ENCODE data around the gene TEX35.

TEX35 gene

DNA sequence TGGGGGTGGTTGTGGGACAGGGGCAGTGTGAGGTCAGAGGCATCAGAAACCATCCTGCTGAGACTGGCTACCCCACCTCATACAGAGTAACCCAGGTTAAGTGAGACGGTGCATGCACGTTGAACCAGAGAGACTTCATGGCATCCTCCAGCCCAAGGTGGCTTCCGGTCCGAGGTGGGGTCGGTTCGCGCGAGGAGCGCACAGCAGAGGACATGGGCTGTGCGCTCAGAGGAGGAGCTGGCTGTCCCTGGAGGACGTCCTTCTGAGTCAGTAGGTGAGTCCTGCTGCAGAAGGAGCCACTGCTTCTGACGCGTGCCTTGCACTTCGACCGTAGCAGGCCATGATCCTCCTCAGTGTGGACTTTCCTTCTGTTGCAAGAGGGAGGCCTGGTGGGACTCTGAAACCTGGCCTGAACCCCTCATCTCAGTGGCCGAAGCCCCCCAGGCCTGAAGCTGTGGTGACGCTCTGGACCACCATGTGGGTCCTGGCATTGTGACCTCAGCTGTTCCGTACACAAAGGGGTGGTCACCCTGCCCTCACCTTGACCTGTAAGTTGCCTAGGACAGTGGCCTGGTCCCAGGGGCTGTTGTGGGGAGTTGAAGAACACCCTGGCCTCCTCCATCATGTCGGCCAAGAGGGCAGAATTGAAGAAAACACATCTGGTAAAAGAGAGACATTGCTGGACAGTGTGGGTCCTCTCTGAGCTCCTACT lies at the start of gene TEX35:
Gene TEX35 (plus strand): TSS at position 544 of the 712 bp plus-strand sequence. CDS start 80 bp downstream, at position 624.
- no peak for DNase-seq (ENCODE audit: low spot score)
- TF ChIP-seq, protein P1, sequence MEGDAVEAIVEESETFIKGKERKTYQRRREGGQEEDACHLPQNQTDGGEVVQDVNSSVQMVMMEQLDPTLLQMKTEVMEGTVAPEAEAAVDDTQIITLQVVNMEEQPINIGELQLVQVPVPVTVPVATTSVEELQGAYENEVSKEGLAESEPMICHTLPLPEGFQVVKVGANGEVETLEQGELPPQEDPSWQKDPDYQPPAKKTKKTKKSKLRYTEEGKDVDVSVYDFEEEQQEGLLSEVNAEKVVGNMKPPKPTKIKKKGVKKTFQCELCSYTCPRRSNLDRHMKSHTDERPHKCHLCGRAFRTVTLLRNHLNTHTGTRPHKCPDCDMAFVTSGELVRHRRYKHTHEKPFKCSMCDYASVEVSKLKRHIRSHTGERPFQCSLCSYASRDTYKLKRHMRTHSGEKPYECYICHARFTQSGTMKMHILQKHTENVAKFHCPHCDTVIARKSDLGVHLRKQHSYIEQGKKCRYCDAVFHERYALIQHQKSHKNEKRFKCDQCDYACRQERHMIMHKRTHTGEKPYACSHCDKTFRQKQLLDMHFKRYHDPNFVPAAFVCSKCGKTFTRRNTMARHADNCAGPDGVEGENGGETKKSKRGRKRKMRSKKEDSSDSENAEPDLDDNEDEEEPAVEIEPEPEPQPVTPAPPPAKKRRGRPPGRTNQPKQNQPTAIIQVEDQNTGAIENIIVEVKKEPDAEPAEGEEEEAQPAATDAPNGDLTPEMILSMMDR (IDR thresholded peaks at IDR 0.05; ENCODE audit: borderline replicate concordance, control extremely low read depth, extremely low read depth, insufficient read depth, missing control alignments): no peak
- in situ Hi-C loops (cut with MboI; ENCODE audit: low sequenced_read_pairs, unreplicated experiment): no loop called here

DNA sequence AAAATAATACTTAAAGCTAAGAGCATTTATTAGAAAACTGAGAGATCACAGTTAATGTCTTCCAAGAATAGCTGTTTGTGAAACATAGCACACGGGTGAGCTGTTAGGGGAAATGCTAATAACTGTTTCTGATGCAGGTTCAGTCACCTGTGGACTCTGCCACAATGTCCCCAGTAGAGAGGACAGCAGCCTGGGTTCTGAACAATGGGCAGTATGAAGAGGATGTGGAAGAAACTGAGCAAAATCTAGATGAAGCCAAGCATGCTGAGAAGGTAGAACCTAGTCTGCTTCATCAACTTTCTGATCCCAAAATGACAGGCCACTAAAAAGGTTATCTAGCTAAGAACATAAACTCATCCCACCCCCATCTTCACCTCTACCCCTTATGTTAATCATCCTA lies 48.8 kb upstream of the TEX35 start:
- in situ Hi-C loops (cut with MboI; ENCODE audit: low sequenced_read_pairs, unreplicated experiment): no loop called here
- TF ChIP-seq, protein P1 (IDR thresholded peaks at IDR 0.05; ENCODE audit: borderline replicate concordance, control extremely low read depth, extremely low read depth, insufficient read depth, missing control alignments): no peak
- no peak for DNase-seq (ENCODE audit: low spot score)

DNA sequence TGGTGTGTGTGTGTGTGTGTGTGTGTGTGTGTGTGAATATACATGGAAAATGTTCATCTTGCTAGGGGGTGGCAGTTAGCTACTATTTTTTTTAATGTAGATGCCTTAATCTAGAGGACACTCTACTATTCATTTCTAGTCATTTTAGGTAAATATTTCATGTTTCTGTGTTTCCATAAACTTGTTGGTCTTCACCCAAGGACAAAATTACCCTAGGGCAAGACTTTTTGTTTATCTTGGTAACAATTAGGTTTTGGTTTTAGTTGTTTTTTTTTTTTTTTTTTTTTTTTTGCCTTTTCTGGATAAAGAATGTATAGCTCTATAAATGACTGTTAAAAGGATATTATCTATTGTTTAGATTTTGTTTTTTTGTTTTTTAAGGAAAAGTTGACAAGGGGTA lies 48.3 kb upstream of the TEX35 start:
- DNase-seq (ENCODE audit: low spot score): no peak
- in situ Hi-C loops (cut with MboI; ENCODE audit: low sequenced_read_pairs, unreplicated experiment): no loop called here
- TF ChIP-seq, protein P1 (IDR thresholded peaks at IDR 0.05; ENCODE audit: borderline replicate concordance, control extremely low read depth, extremely low read depth, insufficient read depth, missing control alignments): no peak

DNA sequence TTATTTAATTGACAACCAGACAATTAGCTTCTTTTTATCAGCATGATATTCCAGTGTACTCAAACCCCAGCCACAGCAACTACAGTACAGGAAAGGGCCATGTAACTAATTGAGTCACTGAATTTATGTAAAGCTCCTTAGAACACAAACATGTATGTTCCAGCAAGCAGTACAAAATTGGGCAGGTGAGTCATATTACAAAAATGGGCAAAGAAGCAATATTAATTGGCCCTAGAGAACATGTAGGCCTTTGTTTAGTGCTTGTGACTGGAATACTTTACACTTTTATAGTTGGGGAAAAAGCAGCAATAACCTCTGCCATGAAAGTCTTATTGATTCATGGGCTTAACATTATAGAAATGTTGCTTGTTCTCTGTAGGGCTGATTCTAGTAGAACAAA lies 47.9 kb upstream of the TEX35 start:
- TF ChIP-seq, protein P1 (IDR thresholded peaks at IDR 0.05; ENCODE audit: borderline replicate concordance, control extremely low read depth, extremely low read depth, insufficient read depth, missing control alignments): no peak
- no peak for DNase-seq (ENCODE audit: low spot score)
- in situ Hi-C loops (cut with MboI; ENCODE audit: low sequenced_read_pairs, unreplicated experiment): no loop called here

DNA sequence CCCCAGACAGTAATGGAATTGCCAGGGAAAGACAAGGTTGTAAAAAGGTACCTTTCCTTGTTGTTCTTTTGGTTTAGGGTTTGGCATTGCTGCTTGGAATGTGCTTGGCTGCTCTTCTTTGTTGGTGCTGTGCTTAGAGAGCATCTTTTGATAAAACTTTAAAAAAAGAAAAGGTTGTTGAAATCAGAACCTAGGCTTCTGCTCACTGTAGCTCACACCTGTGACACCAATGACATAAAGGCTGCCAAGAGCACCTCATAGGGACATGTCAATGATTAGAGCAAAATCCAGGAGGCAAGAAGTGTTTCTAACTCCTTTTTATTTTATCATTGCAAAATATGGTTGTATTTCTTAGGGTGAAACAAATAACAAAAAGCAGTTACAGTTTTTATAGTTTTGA lies 45.1 kb upstream of the TEX35 start:
- TF ChIP-seq, protein P1 (IDR thresholded peaks at IDR 0.05; ENCODE audit: borderline replicate concordance, control extremely low read depth, extremely low read depth, insufficient read depth, missing control alignments): no peak
- in situ Hi-C loops (cut with MboI; ENCODE audit: low sequenced_read_pairs, unreplicated experiment): no loop called here
- no peak for DNase-seq (ENCODE audit: low spot score)

DNA sequence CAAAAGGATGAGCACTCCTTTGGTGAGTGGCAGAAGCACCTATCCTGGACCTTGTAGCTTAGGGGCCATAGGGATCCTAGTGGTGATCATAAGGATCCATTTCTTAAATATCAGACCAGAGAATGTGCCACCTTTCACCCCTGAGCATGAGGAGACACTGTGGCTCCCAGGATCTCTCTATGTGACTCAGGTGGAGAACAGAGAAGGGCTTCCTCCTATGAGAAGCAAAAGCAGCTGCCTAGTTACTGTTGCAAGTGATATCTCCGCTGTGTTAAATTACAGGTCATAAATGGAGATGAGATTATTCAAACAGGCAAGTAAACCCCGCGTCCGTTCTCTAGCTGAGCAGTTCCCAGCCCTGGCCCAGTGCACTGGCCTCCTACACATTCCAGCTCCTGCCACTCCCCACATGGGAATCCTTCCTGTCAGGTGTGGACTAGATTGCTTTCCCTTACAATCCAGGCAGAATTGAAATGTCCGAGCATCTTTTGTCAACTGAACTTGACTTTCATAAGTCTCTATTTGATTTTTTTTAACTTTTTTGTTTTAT lies 42.4 kb upstream of the TEX35 start:
- no peak for DNase-seq (ENCODE audit: low spot score)
- in situ Hi-C loops (cut with MboI; ENCODE audit: low sequenced_read_pairs, unreplicated experiment): no loop called here
- TF ChIP-seq, protein P1 (IDR thresholded peaks at IDR 0.05; ENCODE audit: borderline replicate concordance, control extremely low read depth, extremely low read depth, insufficient read depth, missing control alignments): no peak

Measured in GM13976 (cell line).